Nephron (organoid): ENCODE measurements around the gene KCNMB1.

Source experiments
- H3K27ac Mint-ChIP-seq, 3 experiments: 2 replicates each; pipeline ENCODE4 v1.8.0; 2020; ENCODE audit warnings: mixed read lengths in 3 of 3, mild to moderate bottlenecking in 2 of 3, moderate library complexity in 1 of 3
- H3K27me3 Mint-ChIP-seq: 2 replicates; pipeline ENCODE4 v1.8.0; 2021; ENCODE audit warnings: low read depth, mild to moderate bottlenecking, moderate library complexity, mixed read lengths
- H3K36me3 Mint-ChIP-seq: 2 replicates; pipeline ENCODE4 v1.8.0; 2020; ENCODE audit warnings: low read depth, mixed read lengths
- H3K4me1 Mint-ChIP-seq: 2 replicates; pipeline ENCODE4 v1.8.0; 2020; ENCODE audit warnings: mixed read lengths
- H3K4me3 Mint-ChIP-seq, 3 experiments: 2 replicates each; pipeline ENCODE4 v1.8.0; 2020; ENCODE audit warnings: mild to moderate bottlenecking in 3 of 3, mixed read lengths in 3 of 3, moderate library complexity in 2 of 3
- H3K9me3 Mint-ChIP-seq: 2 replicates; pipeline ENCODE4 v1.8.0; 2020; ENCODE audit warnings: mixed read lengths
- CTCF ChIP-seq, 3 experiments: fragments of 200-600 bp; sonication (generic); IDR thresholded peaks; one replicate each; pipeline ENCODE4 v1.5.0; 2021; ENCODE audit warnings: antibody characterized with exemption in 3 of 3; ENCODE audit not compliant: unreplicated experiment in 3 of 3

The KCNMB1 gene

GRCh38 chr5:170426786-170427185 lies 37.6 kb upstream of the KCNMB1 start:
- Mint-ChIP-seq H3K27ac (no peak overlapping the region), H3K4me3 (no peak overlapping the region)

GRCh38 chr5:170426149-170426767 lies 37.1 kb upstream of the KCNMB1 start:
- peaks cover 21% of the 10 kb centered on the region for H3K27me3 Mint-ChIP-seq
- no peaks in the 10 kb centered on the region for H3K9me3 Mint-ChIP-seq
- TF ChIP-seq CTCF (IDR thresholded peaks at IDR 0.05; ENCODE audit: unreplicated experiment in 3 of 3): no peak
- peaks cover 70% of the 10 kb centered on the region for H3K4me1 Mint-ChIP-seq
- H3K27ac Mint-ChIP-seq: no peak overlapping the region
- H3K4me3 Mint-ChIP-seq: no peak overlapping the region
- H3K36me3 Mint-ChIP-seq: no peaks in the 10 kb centered on the region

More at GRCh38 chr5:170426786-170427185, 37.6 kb upstream of the KCNMB1 start:
- Mint-ChIP-seq H3K27me3 (peaks cover 21% of the 10 kb centered on the region), H3K4me1 (peaks cover 65% of the 10 kb centered on the region), H3K36me3 (no peaks in the 10 kb centered on the region), H3K9me3 (no peaks in the 10 kb centered on the region)
- TF ChIP-seq CTCF (IDR thresholded peaks at IDR 0.05; ENCODE audit: unreplicated experiment in 3 of 3): no peak

GRCh38 chr5:170425731-170426130 lies 36.6 kb upstream of the KCNMB1 start:
- H3K27me3 Mint-ChIP-seq: peaks cover 16% of the 10 kb centered on the region
- H3K4me3 Mint-ChIP-seq: no peak overlapping the region
- TF ChIP-seq CTCF (IDR thresholded peaks at IDR 0.05; ENCODE audit: unreplicated experiment in 3 of 3): no peak
- H3K4me1 Mint-ChIP-seq: peaks cover 70% of the 10 kb centered on the region
- no peaks in the 10 kb centered on the region for H3K36me3 Mint-ChIP-seq
- H3K27ac Mint-ChIP-seq: no peak overlapping the region
- H3K9me3 Mint-ChIP-seq: no peaks in the 10 kb centered on the region

- no peak for TF ChIP-seq CTCF (IDR thresholded peaks at IDR 0.05; ENCODE audit: unreplicated experiment in 3 of 3)
- Mint-ChIP-seq H3K27ac (peak overlapping the region in 1 of 3 experiments; percentile 3), H3K27me3 (peaks cover 11% of the 10 kb centered on the region), H3K36me3 (no peaks in the 10 kb centered on the region), H3K4me1 (peaks cover 71% of the 10 kb centered on the region), H3K4me3 (no peak overlapping the region), H3K9me3 (no peaks in the 10 kb centered on the region)
Measured at GRCh38 chr5:170424629-170425028, 35.5 kb upstream of the KCNMB1 start.

- Mint-ChIP-seq H3K36me3 (no peaks in the 10 kb centered on the region), H3K4me1 (peaks cover 71% of the 10 kb centered on the region), H3K4me3 (no peak overlapping the region), H3K9me3 (no peaks in the 10 kb centered on the region), H3K27me3 (peaks cover 3% of the 10 kb centered on the region), H3K27ac (no peak overlapping the region)
- TF ChIP-seq CTCF (IDR thresholded peaks at IDR 0.05; ENCODE audit: unreplicated experiment in 3 of 3): no peak
Measured at GRCh38 chr5:170423692-170424091, 34.5 kb upstream of the KCNMB1 start.

- Mint-ChIP-seq H3K27me3 (peaks cover 6% of the 10 kb centered on the region), H3K27ac (peak overlapping the region in 1 of 3 experiments; percentile 8), H3K4me1 (peaks cover 59% of the 10 kb centered on the region)
Measured at GRCh38 chr5:170421826-170422225, 32.7 kb upstream of the KCNMB1 start.

More at GRCh38 chr5:170421826-170422225, 32.7 kb upstream of the KCNMB1 start:
- no peak for TF ChIP-seq CTCF (IDR thresholded peaks at IDR 0.05; ENCODE audit: unreplicated experiment in 3 of 3)
- no peaks in the 10 kb centered on the region for H3K36me3 Mint-ChIP-seq
- no peaks in the 10 kb centered on the region for H3K9me3 Mint-ChIP-seq
- no peak overlapping the region for H3K4me3 Mint-ChIP-seq
